H1 (cell line): ENCODE data around the gene FAM43B. TPM values are rescaled to one million over a fixed set of nuclear protein-coding genes. Genes with fewer than 3 reads are reported as not detected.

Experiments used
- CTCF ChIA-PET: fragments of 300-600 bp; sonication (Branson Sonifier 250); formaldehyde crosslinking; loops from one replicate; lab custom pipeline; 2021; ENCODE audit not compliant: partially characterized antibody; lab: Charles Lee
- POLR2A ChIA-PET: fragments of 300-600 bp; sonication (Branson Sonifier 250); formaldehyde crosslinking; loops from one replicate; lab custom pipeline; 2021; ENCODE audit warnings: inconsistent platforms; ENCODE audit not compliant: partially characterized antibody; lab: Charles Lee
- DNase-seq, 2 experiments: peaks; one replicate each; pipeline versions ENCODE4 v3.0.0 to v3.0.0-alpha.2; 2010 to 2022; ENCODE audit warnings: low spot score in 2 of 2, low read depth in 1 of 2, mixed read lengths in 1 of 2
- FAIRE-seq: peaks from 2 replicates; lab custom pipeline; 2011; peaks lifted over from hg19 to GRCh38; lab: Jason Lieb, UNC
- H2AFZ ChIP-seq: 2 replicates; pipeline ENCODE4 v1.8.1; 2012; ENCODE audit warnings: low read length, inconsistent platforms
- H2AK5ac ChIP-seq: 2 replicates; pipeline ENCODE4 v1.6.1; 2013; ENCODE audit warnings: low read depth, low read length
- H2BK120ac ChIP-seq: replicated peaks from 2 replicates; pipeline ENCODE3; 2013; ENCODE audit warnings: low read depth, low read length, inconsistent platforms
- H2BK12ac ChIP-seq: 2 replicates; pipeline ENCODE4 v1.6.1; 2013; ENCODE audit warnings: low read depth, low read length
- H2BK15ac ChIP-seq: 2 replicates; pipeline ENCODE4 v1.6.1; 2013; ENCODE audit warnings: low read length
- H2BK20ac ChIP-seq: 2 replicates; pipeline ENCODE4 v1.6.1; 2013; ENCODE audit warnings: low read length
- H2BK5ac ChIP-seq: 2 replicates; pipeline ENCODE4 v1.6.1; 2013; ENCODE audit warnings: low read depth, low read length
- H3K14ac ChIP-seq: 2 replicates; pipeline ENCODE4 v1.6.1; 2013; ENCODE audit warnings: inconsistent platforms; ENCODE audit not compliant: insufficient read length
- H3K18ac ChIP-seq: 2 replicates; pipeline ENCODE4 v1.6.1; 2013; ENCODE audit warnings: low read length; ENCODE audit errors: extremely low read depth
- H3K23ac ChIP-seq: 2 replicates; pipeline ENCODE4 v1.6.1; 2013; ENCODE audit warnings: inconsistent platforms; ENCODE audit not compliant: insufficient read length
- H3K23me2 ChIP-seq: 2 replicates; pipeline ENCODE4 v1.6.1; 2013; ENCODE audit warnings: low read depth, low read length
- H3K27ac ChIP-seq: 2 replicates; pipeline ENCODE4 v1.6.1; 2011; ENCODE audit warnings: low read depth, low read length, inconsistent platforms
- H3K27me3 ChIP-seq, 4 experiments: replicated peaks in 1 of 4; 1 replicate in 1 of 4; 2 replicates in 3 of 4; pipeline versions ENCODE4 v1.6.1 to v1.8.1; 2011 to 2013; ENCODE audit warnings: low read length in 3 of 4, mild to moderate bottlenecking in 3 of 4, inconsistent platforms in 2 of 4, mixed read lengths in 2 of 4, moderate library complexity in 1 of 4; ENCODE audit not compliant: control insufficient read depth in 3 of 4, insufficient read depth in 3 of 4; ENCODE audit errors: extremely low read depth in 1 of 4
- H3K36me3 ChIP-seq, 4 experiments: 2 replicates each; pipeline versions ENCODE4 v1.6.1 to v1.8.1; 2011 to 2013; ENCODE audit warnings: mild to moderate bottlenecking in 4 of 4, low read length in 3 of 4, moderate library complexity in 2 of 4, control low read depth in 1 of 4, inconsistent platforms in 1 of 4; ENCODE audit not compliant: insufficient read depth in 4 of 4, control insufficient read depth in 2 of 4
- H3K4ac ChIP-seq: replicated peaks from 2 replicates; pipeline ENCODE3; 2013; ENCODE audit warnings: low read length, low read depth, mixed read lengths, inconsistent platforms; ENCODE audit not compliant: insufficient read length
- H3K4me1 ChIP-seq, 4 experiments: replicated peaks in 1 of 4; 1 replicate in 1 of 4; 2 replicates in 3 of 4; pipeline versions ENCODE4 v1.6.1 to v1.8.1; 2011 to 2013; ENCODE audit warnings: low read length in 3 of 4, inconsistent platforms in 2 of 4, mixed read lengths in 1 of 4; ENCODE audit not compliant: insufficient read depth in 4 of 4, control insufficient read depth in 3 of 4
- H3K4me2 ChIP-seq, 2 experiments: 2 replicates each; pipeline versions ENCODE4 v1.6.1 to v1.8.1; 2011 to 2013; ENCODE audit warnings: low read depth in 2 of 2, low read length in 2 of 2, control low read depth in 1 of 2, inconsistent platforms in 1 of 2, mild to moderate bottlenecking in 1 of 2; ENCODE audit not compliant: insufficient read depth in 1 of 2
- H3K4me3 ChIP-seq, 4 experiments: fragments of 200-600, 300-600 bp in 1 of 4; sonication (generic), shearing (Covaris generic), sonication (Bioruptor Twin) in 1 of 4; 2 replicates each; pipeline versions ENCODE4 v1.5.1 to v1.8.1; 2011 to 2016; ENCODE audit warnings: low read length in 4 of 4, low read depth in 3 of 4, control low read depth in 2 of 4, inconsistent platforms in 2 of 4, mild to moderate bottlenecking in 2 of 4, mixed read lengths in 1 of 4, moderate library complexity in 1 of 4; ENCODE audit not compliant: insufficient read depth in 2 of 4; ENCODE audit errors: extremely low read depth in 1 of 4
- H3K56ac ChIP-seq: replicated peaks from 2 replicates; pipeline ENCODE3; 2013; ENCODE audit warnings: low read depth, mild to moderate bottlenecking, mixed read lengths, low read length, inconsistent platforms; ENCODE audit not compliant: insufficient read length
- H3K79me1 ChIP-seq: 2 replicates; pipeline ENCODE4 v1.6.1; 2013; ENCODE audit warnings: low read depth, low read length, control low read depth
- H3K79me2 ChIP-seq, 2 experiments: 2 replicates each; pipeline versions ENCODE4 v1.6.1 to v1.8.1; 2012 to 2013; ENCODE audit warnings: low read length in 2 of 2, mild to moderate bottlenecking in 2 of 2, inconsistent platforms in 1 of 2; ENCODE audit not compliant: insufficient read depth in 2 of 2, control insufficient read depth in 1 of 2
- H3K9ac ChIP-seq, 4 experiments: replicated peaks in 1 of 4; 1 replicate in 1 of 4; 2 replicates in 3 of 4; pipeline versions ENCODE4 v1.6.1 to v1.8.1; 2011 to 2013; ENCODE audit warnings: low read depth in 3 of 4, low read length in 3 of 4, control low read depth in 2 of 4, mild to moderate bottlenecking in 2 of 4, moderate library complexity in 2 of 4, inconsistent platforms in 1 of 4; ENCODE audit errors: extremely low read depth in 1 of 4
- H3K9me3 ChIP-seq, 2 experiments: 2 replicates each; pipeline versions ENCODE4 v1.6.1 to v1.8.1; 2012 to 2013; ENCODE audit warnings: mild to moderate bottlenecking in 2 of 2, moderate library complexity in 2 of 2, control low read depth in 1 of 2, inconsistent platforms in 1 of 2, low read depth in 1 of 2, low read length in 1 of 2, mixed read lengths in 1 of 2; ENCODE audit not compliant: insufficient read depth in 2 of 2
- H4K20me1 ChIP-seq, 2 experiments: replicated peaks in 1 of 2; 2 replicates each; pipeline versions ENCODE3 to v1.8.1; 2011 to 2013; ENCODE audit warnings: inconsistent platforms in 2 of 2, low read length in 2 of 2, mild to moderate bottlenecking in 1 of 2; ENCODE audit not compliant: insufficient read depth in 2 of 2, control insufficient read depth in 1 of 2
- H4K5ac ChIP-seq: 2 replicates; pipeline ENCODE4 v1.6.1; 2013; ENCODE audit warnings: low read length, low read depth, mixed read lengths, inconsistent platforms; ENCODE audit not compliant: insufficient read length
- H4K8ac ChIP-seq: 2 replicates; pipeline ENCODE4 v1.8.0; 2013; ENCODE audit warnings: mild to moderate bottlenecking, moderate library complexity, low read length, inconsistent platforms; ENCODE audit not compliant: insufficient read depth; ENCODE audit errors: extremely low read depth
- H4K91ac ChIP-seq: replicated peaks from 2 replicates; pipeline ENCODE3; 2013; ENCODE audit warnings: low read length, mixed read lengths, inconsistent platforms; ENCODE audit not compliant: insufficient read length
- BACH1 ChIP-seq: IDR thresholded peaks from 2 replicates; pipeline ENCODE4 v1.6.1; 2012; ENCODE audit warnings: low read length, improper control_type of control experiment
- CBX5 ChIP-seq: fragments of 300-800, 300-1000 bp; sonication (generic); IDR thresholded peaks from 2 replicates; pipeline ENCODE4 v1.7.1; 2016; ENCODE audit warnings: antibody characterized with exemption, low read length, low read depth
- CHD1 ChIP-seq: IDR thresholded peaks from 2 replicates; pipeline ENCODE4 v1.6.1; 2012; ENCODE audit warnings: low read depth, low read length, improper control_type of control experiment
- GABPA ChIP-seq: IDR thresholded peaks from 2 replicates; pipeline ENCODE4 v1.6.1; 2011; ENCODE audit warnings: mild to moderate bottlenecking, low read length, moderate library complexity, borderline replicate concordance; ENCODE audit not compliant: insufficient read depth
- HDAC2 ChIP-seq, 2 experiments: fragments of 300-600 bp in 1 of 2; sonication (generic) in 1 of 2; IDR thresholded peaks; 2 replicates each; pipeline ENCODE4 v1.6.1; 2011 to 2012; ENCODE audit warnings: low read depth in 2 of 2, low read length in 2 of 2, mild to moderate bottlenecking in 2 of 2, moderate library complexity in 2 of 2, borderline replicate concordance in 1 of 2, inconsistent platforms in 1 of 2
- NRF1 ChIP-seq: IDR thresholded peaks from 2 replicates; pipeline ENCODE4 v1.6.1; 2011; ENCODE audit warnings: mild to moderate bottlenecking, low read depth, low read length, improper control_type of control experiment
- PHF8 ChIP-seq: fragments of 200-600 bp; sonication (generic); conservative IDR thresholded peaks from 2 replicates; pipeline ENCODE4 v1.7.1; 2012; ENCODE audit warnings: low read depth, mild to moderate bottlenecking, inconsistent platforms, low read length, moderate library complexity
- RAD21 ChIP-seq, 2 experiments: IDR thresholded peaks in 1 of 2; conservative IDR thresholded peaks in 1 of 2; 2 replicates each; pipeline ENCODE4 v1.6.1; 2011; ENCODE audit warnings: low read depth in 2 of 2, low read length in 2 of 2, improper control_type of control experiment in 1 of 2, inconsistent platforms in 1 of 2, mild to moderate bottlenecking in 1 of 2, moderate library complexity in 1 of 2
- RBBP5 ChIP-seq: IDR thresholded peaks from 2 replicates; pipeline ENCODE4 v1.7.1; 2012; ENCODE audit warnings: low read depth, mild to moderate bottlenecking, inconsistent platforms, low read length, moderate library complexity, borderline replicate concordance
- SAP30 ChIP-seq: fragments of 300-600 bp; sonication (generic); IDR thresholded peaks from 2 replicates; pipeline ENCODE4 v1.7.1; 2012; ENCODE audit warnings: low read length, moderate library complexity, mild to moderate bottlenecking, inconsistent platforms; ENCODE audit not compliant: insufficient read depth, insufficient replicate concordance
- SIN3A ChIP-seq, 2 experiments: IDR thresholded peaks in 1 of 2; conservative IDR thresholded peaks in 1 of 2; 2 replicates each; pipeline ENCODE4 v1.6.1; 2011 to 2012; ENCODE audit warnings: low read length in 2 of 2, improper control_type of control experiment in 1 of 2, low read depth in 1 of 2, mild to moderate bottlenecking in 1 of 2
- SP1 ChIP-seq: IDR thresholded peaks from 2 replicates; pipeline ENCODE4 v1.6.1; 2011; ENCODE audit warnings: low read depth, low read length
- WGBS, 2 experiments: shearing (Covaris generic) in 1 of 2; methylation state at CpG; one replicate each; pipeline versions ENCODE4 v1.1.6 to v1.1.7; 2013 to 2015; ENCODE audit warnings: low lambda C conversion rate in 2 of 2, mixed read lengths in 2 of 2, inconsistent platforms in 1 of 2, low coverage in 1 of 2, missing lambda C conversion rate in 1 of 2; ENCODE audit not compliant: insufficient replicate concordance in 2 of 2, insufficient coverage in 1 of 2, insufficient read length in 1 of 2; ENCODE audit errors: extremely low coverage in 1 of 2, missing lambda C conversion rate in 1 of 2; 5-methylcytosine and 5-hydroxymethylcytosine counted together
- polyA plus RNA-seq, 7 experiments: library from polyadenylated mRNA; depleted of rRNA in 3 of 7; stranded (reverse) in 5 of 7; unstranded in 2 of 7; fragments of >200 nt in 5 of 7; fragments of 200-250 nt in 2 of 7; gene quantifications; 1 replicate in 5 of 7; 2 replicates in 1 of 7; 4 replicates in 1 of 7; pipeline versions ENCODE4 v1.2.1 to v1.2.3, GENCODE V29; 2011 to 2013; ENCODE audit warnings: missing spikeins in 2 of 7, mixed read lengths in 2 of 7
- total RNA-seq: library from RNA; stranded (reverse); fragmentation: NEBNext Ultra II Directional; extraction: Animal tissue kit (Norgen Biotek cat#: 25700); gene quantifications from 2 replicates; pipeline ENCODE4 v1.2.1, GENCODE V29; 2021

Gene FAM43B
- total and polyA plus RNA-seq, 2 of the 8 experiments (the other 6 are each of a cell fraction or from before 2014, with no cell fraction given) = 0.88 to 2.2 TPM

- Histone ChIP-seq H2BK12ac (no peak overlapping the region), H3K36me3 (peaks cover 0 to 2% (median 0%) of the 10 kb centered on the region in 4 experiments; a peak in 1 of 8 replicates), H2BK120ac (no peak overlapping the region), H3K56ac (no peak overlapping the region), H3K18ac (no peak overlapping the region), H3K27me3 (peaks cover 17 to 36% (median 29%) of the 10 kb centered on the region in 4 experiments), H3K4ac (no peak overlapping the region), H2BK15ac (no peak overlapping the region), H2AK5ac (no peak overlapping the region), H3K23me2 (peaks cover 5% of the 10 kb centered on the region; the same call in 1 of the 2 replicates), H4K20me1 (peaks cover 0 to 2% of the 10 kb centered on the region in 2 experiments), H3K23ac (no peak overlapping the region), H3K4me2 (no peak overlapping the region), H3K4me3 (no peak overlapping the region), H3K4me1 (peaks cover 0 to 12% (median 4%) of the 10 kb centered on the region in 4 experiments; a peak in 4 of 7 replicates), H3K79me1 (no peaks in the 10 kb centered on the region), H3K9ac (no peak overlapping the region), H4K5ac (no peak overlapping the region), H4K8ac (no peak overlapping the region), H2AFZ (no peak overlapping the region), H3K14ac (no peak overlapping the region), H4K91ac (no peak overlapping the region), H3K79me2 (no peaks in the 10 kb centered on the region), H2BK5ac (no peak overlapping the region), H3K9me3 (no peaks in the 10 kb centered on the region), H2BK20ac (no peak overlapping the region), H3K27ac (no peak overlapping the region)
- DNase-seq (no peak), FAIRE-seq (no peak)
- CTCF ChIA-PET = interaction anchor here (0.6 to 2.0 kb wide), 6 partner anchors 9 to 622 kb away, joined by 3 to 14 read pairs (median 4); partner anchors contain the start of gene PINK1
- WGBS, 2 experiments = 89% methylated on average over 5 of the region's 5 CpGs; no CpG with 5 or more reads in 1 of the 2 experiments
- POLR2A ChIA-PET = no interaction called here
- TF ChIP-seq CBX5 (no peak), SP1 (no peak), RBBP5 (no peak), GABPA (no peak), BACH1 (no peak), PHF8 (no peak), RAD21 (IDR thresholded peaks at IDR 0.05 in 1 of 2, conservative IDR thresholded peaks at IDR 0.05 in 1 of 2; ENCODE audit: low read depth in 2 of 2, low read length in 2 of 2) (no peak), SAP30 (no peak), NRF1 (no peak), HDAC2 (IDR thresholded peaks at IDR 0.05; ENCODE audit: borderline replicate concordance in 1 of 2, low read depth in 2 of 2, low read length in 2 of 2) (no peak), CHD1 (no peak), SIN3A (conservative IDR thresholded peaks at IDR 0.05 in 1 of 2, IDR thresholded peaks at IDR 0.05 in 1 of 2; ENCODE audit: low read depth in 1 of 2, low read length in 2 of 2) (no peak)
These were observed 5.8 kb downstream of the FAM43B start for GRCh38 chr1:20558191-20558590.
